Bronchial epithelial cell (primary cell): ENCODE results near the gene SLC17A9. TPM values are rescaled to one million over a fixed set of nuclear protein-coding genes. Genes with fewer than 3 reads are reported as not detected.
"Not testable (repeated sequence)": the region's sequence is repeated elsewhere in the genome, so short reads cannot be mapped to it uniquely, and the experiment has no call there.

Experiments
- DNase-seq: peaks from one replicate; pipeline ENCODE4 v3.0.0-alpha.2; 2010; ENCODE audit warnings: low read depth
- FAIRE-seq: peaks from 2 replicates; lab custom pipeline; 2011; peaks lifted over from hg19 to GRCh38; lab: Jason Lieb, UNC
- H3K27me3 ChIP-seq: 2 replicates; pipeline ENCODE4 v1.5.1; 2011; ENCODE audit warnings: low read length; ENCODE audit not compliant: control insufficient read depth, insufficient read depth
- H3K36me3 ChIP-seq: 2 replicates; pipeline ENCODE4 v1.5.1; 2011; ENCODE audit warnings: low read length; ENCODE audit not compliant: control insufficient read depth, insufficient read depth
- H3K4me3 ChIP-seq: 2 replicates; pipeline ENCODE4 v1.5.1; 2011; ENCODE audit warnings: mild to moderate bottlenecking, low read depth, low read length, control low read depth
- total RNA-seq: library from RNA; depleted of rRNA; stranded (reverse); fragments of >200 nt; gene quantifications from 2 replicates; pipeline ENCODE4 v1.2.1, GENCODE V29; 2014
- TF ChIP-seq, protein P1 (sequence below): IDR thresholded peaks from 2 replicates; pipeline ENCODE4 v1.5.1; 2011; ENCODE audit warnings: mild to moderate bottlenecking, moderate library complexity, low read length, control low read depth, inconsistent platforms; ENCODE audit not compliant: insufficient read depth, severe bottlenecking

The SLC17A9 gene
- total RNA-seq, 1 donor from 2014 or later: 0.53 TPM

- FAIRE-seq (no peak), DNase-seq (no peak)
- Histone ChIP-seq H3K4me3 (no peak overlapping the region), H3K27me3 (no peaks in the 10 kb centered on the region), H3K36me3 (peaks cover 2% of the 10 kb centered on the region)
- TF ChIP-seq, protein P1, sequence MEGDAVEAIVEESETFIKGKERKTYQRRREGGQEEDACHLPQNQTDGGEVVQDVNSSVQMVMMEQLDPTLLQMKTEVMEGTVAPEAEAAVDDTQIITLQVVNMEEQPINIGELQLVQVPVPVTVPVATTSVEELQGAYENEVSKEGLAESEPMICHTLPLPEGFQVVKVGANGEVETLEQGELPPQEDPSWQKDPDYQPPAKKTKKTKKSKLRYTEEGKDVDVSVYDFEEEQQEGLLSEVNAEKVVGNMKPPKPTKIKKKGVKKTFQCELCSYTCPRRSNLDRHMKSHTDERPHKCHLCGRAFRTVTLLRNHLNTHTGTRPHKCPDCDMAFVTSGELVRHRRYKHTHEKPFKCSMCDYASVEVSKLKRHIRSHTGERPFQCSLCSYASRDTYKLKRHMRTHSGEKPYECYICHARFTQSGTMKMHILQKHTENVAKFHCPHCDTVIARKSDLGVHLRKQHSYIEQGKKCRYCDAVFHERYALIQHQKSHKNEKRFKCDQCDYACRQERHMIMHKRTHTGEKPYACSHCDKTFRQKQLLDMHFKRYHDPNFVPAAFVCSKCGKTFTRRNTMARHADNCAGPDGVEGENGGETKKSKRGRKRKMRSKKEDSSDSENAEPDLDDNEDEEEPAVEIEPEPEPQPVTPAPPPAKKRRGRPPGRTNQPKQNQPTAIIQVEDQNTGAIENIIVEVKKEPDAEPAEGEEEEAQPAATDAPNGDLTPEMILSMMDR: no peak
These were observed 34.4 kb upstream of the SLC17A9 start for GRCh38 chr20:62918147-62918546.

DNA sequence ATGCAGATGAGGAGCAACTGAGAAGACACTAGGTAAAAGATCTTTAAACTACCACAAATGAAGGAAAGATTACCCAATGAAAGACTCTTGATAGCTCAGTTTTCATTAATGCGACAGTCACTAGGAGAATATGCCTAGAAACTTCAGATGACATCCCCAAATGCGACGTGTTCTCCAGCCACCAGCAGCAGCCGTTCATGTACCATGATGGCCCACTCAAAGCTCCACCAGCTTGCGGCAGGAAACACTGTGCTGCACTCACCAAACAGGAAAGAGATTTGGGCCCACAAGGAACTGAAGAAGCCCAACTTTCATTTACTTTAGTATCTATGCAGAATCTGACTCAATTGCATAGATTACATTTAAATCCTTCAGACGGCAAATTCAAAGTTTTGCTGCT lies 33.7 kb upstream of the SLC17A9 start:
- no peak for FAIRE-seq
- H3K36me3 ChIP-seq: peaks cover 1% of the 10 kb centered on the region
- no peak overlapping the region for H3K4me3 ChIP-seq
- DNase-seq: no peak
- TF ChIP-seq, protein P1: no peak
- H3K27me3 ChIP-seq: no peaks in the 10 kb centered on the region

GRCh38 chr20:62920039-62920645 lies 32.4 kb upstream of the SLC17A9 start:
- no peak for DNase-seq
- Histone ChIP-seq H3K36me3 (peaks cover 1% of the 10 kb centered on the region), H3K4me3 (no peak overlapping the region), H3K27me3 (no peaks in the 10 kb centered on the region)
- no peak for FAIRE-seq
- TF ChIP-seq, protein P1: no peak

- FAIRE-seq (no peak), DNase-seq (peak; percentile 64)
- peaks cover 1% of the 10 kb centered on the region for H3K36me3 ChIP-seq
- TF ChIP-seq, protein P1: peak; percentile 74
- H3K4me3 ChIP-seq: no peak overlapping the region
- H3K27me3 ChIP-seq: no peaks in the 10 kb centered on the region
These were observed 31.3 kb upstream of the SLC17A9 start for GRCh38 chr20:62921119-62921687.

DNA sequence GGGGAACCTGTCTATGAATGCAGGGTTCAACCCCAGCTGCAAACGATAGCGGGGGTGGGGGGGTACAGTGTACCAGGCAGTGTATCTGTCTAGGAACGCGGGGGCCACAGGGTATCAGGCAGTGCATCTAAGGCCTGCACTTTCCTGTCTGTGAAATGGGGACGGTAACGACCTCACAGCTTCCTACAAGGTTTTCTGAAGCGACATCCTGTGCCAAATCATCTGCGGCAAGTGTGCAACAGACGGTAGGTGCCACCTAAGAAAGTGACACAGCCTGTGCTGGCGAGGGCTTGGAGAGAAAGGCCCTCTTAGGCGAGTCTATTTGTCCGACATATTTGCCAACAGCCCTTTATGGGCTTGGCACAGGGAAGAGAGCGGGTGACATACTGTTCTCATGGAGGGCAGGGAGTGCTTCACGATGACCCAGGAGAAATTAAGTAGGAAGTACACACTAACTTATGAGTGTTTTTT lies 30.0 kb upstream of the SLC17A9 start:
- peaks cover 1% of the 10 kb centered on the region for H3K36me3 ChIP-seq
- DNase-seq: no peak
- H3K27me3 ChIP-seq: no peaks in the 10 kb centered on the region
- no peak overlapping the region for H3K4me3 ChIP-seq
- TF ChIP-seq, protein P1: no peak
- FAIRE-seq: no peak

- not testable (repeated sequence) for FAIRE-seq, H3K4me3 ChIP-seq, H3K36me3 ChIP-seq, H3K27me3 ChIP-seq
- peak; percentile 85 for DNase-seq
These were observed 29.3 kb upstream of the SLC17A9 start for GRCh38 chr20:62923059-62923668.
